NAMALWA (cell line): Measurements from ENCODE around the gene RMRP.
"Not testable (repeated sequence)": the region's sequence is repeated elsewhere in the genome, so short reads cannot be mapped to it uniquely, and the experiment has no call there.

Source experiments
- DNase-seq: peaks from one replicate; pipeline ENCODE4 v3.0.0-alpha.2; 2015; ENCODE audit warnings: low spot score

Gene RMRP

DNA sequence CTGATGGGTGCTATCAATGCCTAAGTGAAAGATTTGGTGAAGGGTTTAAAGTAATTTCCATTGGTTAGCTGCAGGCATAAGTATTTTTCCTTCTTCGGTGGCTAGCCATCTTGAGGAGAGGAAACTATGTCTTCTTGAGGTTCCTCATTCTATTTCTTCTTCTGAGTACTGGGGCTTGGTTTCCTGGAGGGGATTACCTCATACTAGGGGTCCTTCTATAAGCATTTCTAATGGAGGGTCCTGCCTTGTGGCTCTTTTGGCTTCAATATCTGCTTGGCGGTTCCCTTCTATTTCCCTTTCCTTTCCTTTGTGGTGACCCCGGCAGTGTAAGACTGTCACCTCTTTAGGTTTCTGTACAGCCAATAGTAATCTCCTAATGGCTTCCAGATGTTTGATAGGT, 16.3 kb downstream of the RMRP start:
- not testable (repeated sequence) for DNase-seq

GRCh38 chr9:35640431-35640830, 17.4 kb downstream of the RMRP start:
- DNase-seq: not testable (repeated sequence)

- no peak for DNase-seq
These were observed 18.2 kb downstream of the RMRP start for GRCh38 chr9:35639631-35640030.

DNA sequence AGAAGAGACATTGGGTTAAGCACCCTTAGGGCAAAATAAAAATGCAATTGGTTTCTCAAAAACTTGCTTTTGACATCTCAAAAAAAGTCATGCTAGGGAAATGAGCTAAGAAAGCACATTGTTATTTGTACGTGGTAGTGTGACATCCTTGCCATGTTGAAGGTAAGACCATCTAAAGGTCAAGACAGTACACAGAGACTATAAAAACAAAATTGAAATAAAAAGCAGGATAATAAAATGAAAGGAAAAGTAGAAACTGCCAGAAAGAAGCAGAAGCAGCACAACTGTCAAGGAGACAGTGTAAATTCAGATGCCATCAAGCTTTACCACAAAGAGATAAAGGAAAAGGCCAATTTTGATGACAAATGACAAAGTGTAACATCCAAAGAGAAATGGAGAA, 18.6 kb downstream of the RMRP start:
- DNase-seq: not testable (repeated sequence)

DNA sequence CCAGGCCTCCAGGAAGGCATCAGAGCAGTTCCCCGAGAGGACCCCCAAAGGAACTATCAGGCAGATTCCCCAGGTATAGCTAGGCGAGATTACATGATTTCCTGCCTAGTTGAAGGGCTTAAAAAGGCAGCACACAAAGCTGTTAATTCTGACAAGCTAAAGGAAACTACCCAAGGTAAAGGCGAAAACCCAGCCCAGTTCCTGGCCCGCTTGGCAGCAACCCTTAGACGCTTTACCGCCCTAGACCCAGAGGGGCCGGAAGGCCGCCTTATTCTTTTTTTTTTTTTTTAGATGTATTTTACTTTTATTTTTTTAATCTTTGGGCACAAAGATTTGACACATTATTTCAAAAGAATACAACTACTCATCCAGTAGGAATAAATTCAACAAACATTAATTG, 19.1 kb downstream of the RMRP start:
- peak; percentile 53 for DNase-seq

- not testable (repeated sequence) for DNase-seq
These were observed 20.3 kb downstream of the RMRP start for GRCh38 chr9:35637427-35637955.

DNA sequence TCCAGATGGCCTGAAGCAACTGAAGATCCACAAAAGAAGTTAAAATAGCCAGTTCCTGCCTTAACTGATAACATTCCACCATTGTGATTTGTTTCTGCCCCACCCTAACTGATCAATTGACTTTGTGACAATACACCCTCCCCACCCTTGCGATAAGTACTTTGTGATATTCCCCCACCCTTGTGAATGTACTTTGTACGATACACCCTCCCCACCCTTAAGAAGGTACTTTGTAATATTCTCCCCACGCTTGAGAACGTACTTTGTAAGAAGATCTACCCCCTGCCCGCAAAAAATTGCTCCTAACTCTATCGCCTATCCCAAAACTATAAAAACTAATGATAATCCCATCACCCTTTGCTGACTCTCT, 21.0 kb downstream of the RMRP start:
- not testable (repeated sequence) for DNase-seq

- peak; percentile 78 for DNase-seq
These were observed 21.5 kb downstream of the RMRP start for GRCh38 chr9:35636135-35636876.

- DNase-seq: no peak
These were observed 22.1 kb downstream of the RMRP start for GRCh38 chr9:35635730-35636129.

DNA sequence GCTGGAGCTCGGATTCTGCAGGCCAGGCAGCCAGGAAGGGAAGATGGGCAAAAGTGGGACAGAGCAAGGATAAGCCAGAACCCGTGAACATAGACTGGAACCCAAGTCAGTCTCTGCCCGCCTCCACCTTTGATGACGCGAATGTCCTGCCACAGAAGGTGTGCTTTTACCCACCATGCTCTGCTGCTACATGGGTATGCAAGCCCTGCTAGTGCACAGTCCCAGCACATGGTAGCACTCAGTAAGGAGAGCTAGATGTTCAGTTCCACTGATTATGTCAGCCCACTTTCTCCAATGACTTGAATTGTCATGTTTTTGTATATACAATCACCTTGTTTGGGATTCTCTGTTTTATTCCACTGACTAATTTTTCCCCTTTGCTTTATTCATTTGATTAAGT, 28.2 kb downstream of the RMRP start:
- DNase-seq: no peak

DNA sequence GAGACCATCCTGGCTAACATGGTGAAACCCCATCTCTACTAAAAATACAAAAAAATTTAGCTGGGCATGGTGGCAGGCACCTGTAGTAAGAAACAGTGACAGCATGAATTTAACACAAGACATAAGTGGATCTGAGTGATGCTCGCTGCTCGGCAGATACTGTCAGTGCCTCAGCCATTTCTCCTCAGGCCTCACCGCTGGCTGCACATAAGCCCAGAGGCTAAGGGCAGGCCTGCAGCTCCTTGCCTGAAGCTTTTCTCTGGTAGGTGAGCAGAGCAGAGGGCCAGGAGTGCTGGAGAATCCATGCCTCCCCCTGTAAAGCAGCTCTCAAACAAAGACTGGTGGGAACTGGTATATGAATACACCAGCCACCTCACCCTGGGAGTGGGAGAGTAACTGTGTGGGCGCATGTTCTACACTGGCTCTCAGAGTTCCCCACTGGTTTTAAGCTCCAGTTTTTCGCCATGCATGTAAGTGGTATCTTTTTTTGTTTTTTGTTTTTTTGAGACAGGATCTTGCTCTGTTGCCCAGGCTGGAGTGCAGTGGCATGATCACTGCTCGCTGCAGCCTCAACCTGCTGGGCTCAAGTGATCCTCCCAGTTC, 29.3 kb downstream of the RMRP start:
- DNase-seq: no peak

- DNase-seq: peak; percentile 1
These were observed 30.2 kb downstream of the RMRP start for GRCh38 chr9:35627575-35627974.

DNA sequence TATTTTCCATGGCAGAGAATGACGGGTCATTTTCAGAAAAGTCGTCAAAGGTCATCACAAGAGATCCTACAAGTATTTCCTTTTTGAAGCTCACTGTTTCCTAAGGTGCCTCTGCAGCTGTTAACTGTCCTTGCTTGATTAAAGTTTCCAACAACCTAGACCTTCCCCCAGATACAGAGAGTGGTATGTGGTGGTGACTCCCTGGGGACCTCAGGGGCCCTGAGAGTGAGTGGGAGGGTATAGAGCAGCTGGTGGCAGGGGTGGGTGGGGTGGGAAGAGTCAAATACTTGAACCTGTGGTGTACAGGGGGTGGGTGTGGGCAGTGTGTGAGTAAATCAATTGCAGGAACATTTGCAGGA, 38.0 kb downstream of the RMRP start:
- DNase-seq: no peak

- DNase-seq: peak; percentile 96
These were observed 38.7 kb downstream of the RMRP start for GRCh38 chr9:35618854-35619799.

- DNase-seq: peak; percentile 88
These were observed 39.5 kb downstream of the RMRP start, which contains the start of gene CD72 for GRCh38 chr9:35618325-35618727. CD72 (minus strand) TSS chr9:35618413; CDS start chr9:35618303, 110 bp downstream.

GRCh38 chr9:35617548-35617947, 40.3 kb downstream of the RMRP start:
- DNase-seq: no peak

- DNase-seq: peak; percentile 73
These were observed 40.9 kb downstream of the RMRP start for GRCh38 chr9:35616681-35617459.

DNA sequence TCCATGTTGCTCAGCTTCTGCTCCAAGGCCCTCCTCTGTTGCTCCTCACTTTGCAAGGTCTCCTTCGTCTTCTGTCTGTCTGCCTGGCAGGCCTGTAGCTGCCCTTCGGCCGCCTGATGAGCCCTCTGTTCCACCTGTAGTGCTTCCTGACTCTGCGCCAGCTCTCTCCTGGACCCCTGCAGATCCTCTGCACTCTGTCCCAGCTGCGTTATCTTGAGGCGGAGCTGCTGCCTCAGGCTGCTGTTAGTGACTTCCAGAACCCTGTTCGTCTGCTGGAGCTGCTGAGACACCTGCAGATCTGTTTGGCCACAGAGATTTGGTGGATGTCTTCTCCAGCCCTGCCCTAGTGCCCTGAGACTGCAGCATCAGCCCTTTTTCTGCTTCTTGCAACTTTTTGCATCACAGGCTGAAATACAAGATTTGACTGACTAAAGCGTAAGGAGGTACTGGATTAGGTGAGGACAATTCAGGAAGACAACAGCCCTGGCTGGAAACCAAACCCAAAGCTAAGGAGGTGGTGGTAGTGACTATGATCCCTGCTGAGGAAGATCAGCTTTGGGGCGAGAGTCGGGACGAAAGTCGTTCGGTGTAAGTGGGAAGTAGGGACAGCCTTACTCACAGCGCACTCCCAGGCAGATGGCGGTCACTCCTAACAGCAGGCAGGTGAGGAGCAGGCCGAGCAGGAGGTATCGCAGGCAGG, 41.7 kb downstream of the RMRP start:
- DNase-seq: peak; percentile 42

DNA sequence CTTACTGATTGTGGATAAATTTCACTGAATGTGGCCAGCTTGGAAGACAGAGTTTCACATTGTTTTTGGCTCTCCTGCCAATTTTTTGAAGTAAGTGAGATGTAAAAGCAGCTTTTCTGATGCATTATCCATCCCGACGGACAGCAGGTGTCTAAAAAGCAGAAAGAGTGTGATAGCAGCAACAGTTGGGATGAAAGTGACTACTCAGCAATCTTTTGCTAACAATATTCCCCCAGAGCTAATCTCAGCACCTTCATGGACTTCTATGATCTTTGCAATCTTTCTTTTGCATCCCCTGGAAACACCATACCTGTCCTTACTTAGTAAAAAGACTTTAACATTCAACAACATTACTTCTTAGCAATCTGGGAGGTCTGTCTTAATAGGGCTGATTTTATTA, 45.0 kb downstream of the RMRP start:
- no peak for DNase-seq

GRCh38 chr9:35612066-35612465, 45.8 kb downstream of the RMRP start:
- DNase-seq: peak; percentile 3

- peak; percentile 80 for DNase-seq
These were observed 46.5 kb downstream of the RMRP start for GRCh38 chr9:35611230-35611797.
